T-cell (primary cell): Measurements from ENCODE around the gene INPP4B. TPM values are rescaled to one million over a fixed set of nuclear protein-coding genes. Genes with fewer than 3 reads are reported as not detected.

ENCODE experiments used
- ATAC-seq, 4 experiments: fragments of 200-7000 bp in 3 of 4; fragments of 150-1000 bp in 1 of 4; cut with Tn5 transposase; replicated peaks in 1 of 4; 1 replicate in 3 of 4; 2 replicates in 1 of 4; pipeline ENCODE4 v1.10.0; 2021; ENCODE audit warnings: moderate library complexity in 3 of 4, mild to moderate bottlenecking in 2 of 4, moderate number of reproducible peaks in 1 of 4
- CTCF ChIA-PET, 2 donors: fragments of 300-600 bp; sonication (Branson Sonifier 250); formaldehyde crosslinking; loops; one replicate each; lab custom pipeline; 2022; ENCODE audit warnings: antibody characterized with exemption in 2 of 2; lab: Charles Lee
- POLR2A ChIA-PET, 2 donors: fragments of 300-600 bp; sonication (Branson Sonifier 250); formaldehyde crosslinking; loops; one replicate each; lab custom pipeline; 2022; ENCODE audit warnings: antibody characterized with exemption in 2 of 2; lab: Charles Lee
- DNase-seq, 35 experiments: peaks; one replicate each; pipeline versions ENCODE4 v3.0.0 to v3.0.0-alpha.2; 2013 to 2023
- H3K27ac ChIP-seq: one replicate; pipeline ENCODE4 v1.5.1; 2013; ENCODE audit warnings: low read length
- H3K27me3 ChIP-seq, 2 experiments: replicated peaks in 1 of 2; 1 replicate in 1 of 2; 2 replicates in 1 of 2; pipeline versions ENCODE4 v1.6.1 to v1.7.0; 2013; ENCODE audit warnings: low read length in 1 of 2, mixed read lengths in 1 of 2; ENCODE audit not compliant: control insufficient read depth in 2 of 2, insufficient read depth in 2 of 2; ENCODE audit errors: extremely low read depth in 1 of 2
- H3K36me3 ChIP-seq, 2 donors: 1 replicate in 1 of 2; 2 replicates in 1 of 2; pipeline versions ENCODE4 v1.6.1 to v1.7.0; 2013; ENCODE audit warnings: low read length in 1 of 2; ENCODE audit not compliant: control insufficient read depth in 2 of 2, insufficient read depth in 1 of 2; ENCODE audit errors: extremely low read depth in 1 of 2
- H3K4me1 ChIP-seq, 2 experiments: 1 replicate in 1 of 2; 2 replicates in 1 of 2; pipeline versions ENCODE4 v1.6.1 to v1.7.0; 2013; ENCODE audit warnings: low read length in 2 of 2, mixed read lengths in 1 of 2; ENCODE audit not compliant: insufficient read depth in 2 of 2, control insufficient read depth in 1 of 2; ENCODE audit errors: extremely low read depth in 1 of 2
- H3K4me3 ChIP-seq, 2 donors: 1 replicate in 1 of 2; 2 replicates in 1 of 2; pipeline versions ENCODE4 v1.5.1 to v1.7.0; 2013; ENCODE audit warnings: mild to moderate bottlenecking in 2 of 2, low read length in 1 of 2, moderate library complexity in 1 of 2; ENCODE audit not compliant: control insufficient read depth in 1 of 2; ENCODE audit errors: extremely low read depth in 1 of 2
- H3K9me3 ChIP-seq: 2 replicates; pipeline ENCODE4 v1.7.0; 2013
- H3K27ac Mint-ChIP-seq, 2 donors: one replicate each; pipeline ENCODE4 v1.8.0; 2020 to 2021; ENCODE audit warnings: mild to moderate bottlenecking in 2 of 2, mixed read lengths in 2 of 2
- H3K27me3 Mint-ChIP-seq, 2 donors: one replicate each; pipeline ENCODE4 v1.8.0; 2021 to 2022; ENCODE audit warnings: mixed read lengths in 2 of 2
- H3K36me3 Mint-ChIP-seq: one replicate; pipeline ENCODE4 v1.8.0; 2021; ENCODE audit warnings: mixed read lengths
- H3K4me1 Mint-ChIP-seq, 3 donors: one replicate each; pipeline ENCODE4 v1.8.0; 2020 to 2022; ENCODE audit warnings: mixed read lengths in 3 of 3, mild to moderate bottlenecking in 1 of 3
- H3K4me3 Mint-ChIP-seq, 3 donors: one replicate each; pipeline ENCODE4 v1.8.0; 2020 to 2022; ENCODE audit warnings: mild to moderate bottlenecking in 3 of 3, mixed read lengths in 3 of 3, moderate library complexity in 3 of 3
- H3K9me3 Mint-ChIP-seq, 3 donors: one replicate each; pipeline ENCODE4 v1.8.0; 2020 to 2022; ENCODE audit warnings: mixed read lengths in 3 of 3
- WGBS: methylation state at CpG from one replicate; pipeline ENCODE4 v1.1.5; 2013; ENCODE audit warnings: missing lambda C conversion rate; ENCODE audit not compliant: insufficient coverage; 5-methylcytosine and 5-hydroxymethylcytosine counted together
- total RNA-seq, 35 experiments: library from RNA in 6 of 35; stranded (reverse) in 6 of 35; fragments of 120-200 nt in 1 of 35; gene quantifications; one replicate each; pipeline versions ENCODE4 v1.2.1 to v1.2.4 and lab custom pipeline; 2013 to 2026

INPP4B gene
- total RNA-seq, 5 donors from 2014 or later (not counting 1 experiment from before 2014, with no cell fraction given) = 47.4 to 99.7 (median 71.3) TPM

DNA sequence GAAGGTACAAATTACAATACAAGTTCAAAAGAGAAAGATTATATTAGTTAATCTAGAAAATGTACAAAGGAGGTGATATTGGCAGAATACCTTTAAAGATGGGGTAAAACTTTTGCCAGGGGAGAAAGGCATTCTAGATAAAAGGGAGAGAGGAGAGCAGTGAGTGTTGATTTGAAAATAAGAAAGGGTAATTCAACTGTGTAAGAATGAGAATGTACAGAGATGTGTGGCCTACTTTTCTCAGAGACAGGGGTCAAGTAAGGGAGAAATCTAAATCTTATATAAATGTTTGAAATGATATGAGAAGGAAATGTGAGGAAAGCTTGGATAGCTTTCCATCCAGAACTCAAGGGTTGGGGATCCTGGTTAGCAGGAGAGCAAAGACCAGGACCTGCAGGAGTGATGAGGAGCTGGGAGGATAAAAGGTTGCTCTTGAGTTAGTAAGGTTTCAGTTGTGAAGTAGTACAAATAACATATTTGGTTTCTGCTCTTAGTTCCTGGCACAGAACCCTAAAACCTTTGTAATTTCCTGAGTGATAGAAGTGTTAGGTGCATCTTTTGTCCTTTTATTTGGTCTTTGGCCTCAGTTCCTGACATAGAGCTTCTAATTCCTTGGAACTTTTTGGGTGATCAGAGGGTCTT lies 489.9 kb downstream of the INPP4B start:
- H3K27me3 ChIP-seq = no peaks in the 10 kb centered on the region
- DNase-seq (no peak), ATAC-seq (peak in 1 of 4 experiments; percentile 24)
- no peak overlapping the region for H3K4me3 ChIP-seq
- H3K9me3 ChIP-seq = no peaks in the 10 kb centered on the region
- no peaks in the 10 kb centered on the region for H3K9me3 Mint-ChIP-seq
- peak overlapping the region in 2 of 3 donors; percentile 46 to 74 for H3K4me3 Mint-ChIP-seq
- H3K36me3 Mint-ChIP-seq = no peaks in the 10 kb centered on the region
- no peaks in the 10 kb centered on the region for H3K36me3 ChIP-seq
- H3K27me3 Mint-ChIP-seq = no peaks in the 10 kb centered on the region
- peaks cover 93 to 96% (median 94%) of the 10 kb centered on the region in 3 donors for H3K4me1 Mint-ChIP-seq
- peak overlapping the region; percentile 92 to 97 for H3K27ac Mint-ChIP-seq
- ChIA-PET POLR2A (interaction anchor here (0.5 to 2.3 kb wide), 6 partner anchors 16 to 838 kb away, joined by 3 to 7 read pairs (median 3); no protein-coding TSS in a partner anchor), CTCF (interaction anchor here (0.5 to 3.4 kb wide), 19 partner anchors 7 to 363 kb away, joined by 3 to 46 read pairs (median 5); no protein-coding TSS in a partner anchor)
- peaks cover 32 to 35% of the 10 kb centered on the region in 2 experiments for H3K4me1 ChIP-seq
- peak overlapping the region; percentile 84 for H3K27ac ChIP-seq

DNA sequence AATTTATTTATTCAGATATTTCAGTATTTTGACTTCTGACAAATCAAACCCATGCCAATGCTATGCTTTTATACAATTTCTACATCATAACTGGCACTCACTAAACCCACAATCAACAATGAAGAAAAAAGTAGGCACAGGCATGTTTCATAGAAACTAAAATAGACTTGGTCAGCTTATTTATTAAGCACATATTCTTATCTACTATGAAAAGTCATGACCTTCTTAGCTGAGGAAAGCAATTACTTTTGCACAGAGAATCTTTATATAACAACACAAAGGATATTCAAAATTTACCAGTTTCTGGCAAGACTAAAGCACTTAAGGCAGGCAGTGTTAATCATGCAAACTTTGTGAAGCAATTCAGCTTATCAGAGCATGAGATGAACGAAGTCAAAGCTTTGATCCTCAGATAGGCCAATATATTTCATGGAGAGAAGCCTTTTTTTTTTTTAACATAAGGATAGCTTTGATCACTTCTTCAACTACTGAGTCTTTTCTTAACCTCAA lies 490.6 kb downstream of the INPP4B start:
- no peaks in the 10 kb centered on the region for H3K27me3 ChIP-seq
- ChIA-PET POLR2A (interaction anchor here (0.6 to 2.3 kb wide), 7 partner anchors 12 to 838 kb away, joined by 3 to 7 read pairs (median 3); no protein-coding TSS in a partner anchor), CTCF (interaction anchor here (0.6 to 3.4 kb wide), 26 partner anchors 10 to 490 kb away, joined by 3 to 46 read pairs (median 5); partner anchors contain the start of gene INPP4B (in 1 of the 2))
- no peaks in the 10 kb centered on the region for H3K36me3 ChIP-seq
- no CpG with 5 or more reads among the region's 1 CpG for WGBS
- Mint-ChIP-seq H3K4me1 (peaks cover 93 to 96% (median 96%) of the 10 kb centered on the region in 3 donors), H3K27ac (peak overlapping the region; percentile 92 to 97), H3K36me3 (no peaks in the 10 kb centered on the region), H3K27me3 (no peaks in the 10 kb centered on the region), H3K4me3 (peak overlapping the region; percentile 49 to 74 (median 60)), H3K9me3 (no peaks in the 10 kb centered on the region)
- peaks cover 35% of the 10 kb centered on the region in 2 experiments for H3K4me1 ChIP-seq
- ATAC-seq (peak in 1 of 4 experiments; percentile 6), DNase-seq (no peak)
- no peaks in the 10 kb centered on the region for H3K9me3 ChIP-seq
- H3K27ac ChIP-seq = peak overlapping the region; percentile 84
- no peak overlapping the region for H3K4me3 ChIP-seq

DNA sequence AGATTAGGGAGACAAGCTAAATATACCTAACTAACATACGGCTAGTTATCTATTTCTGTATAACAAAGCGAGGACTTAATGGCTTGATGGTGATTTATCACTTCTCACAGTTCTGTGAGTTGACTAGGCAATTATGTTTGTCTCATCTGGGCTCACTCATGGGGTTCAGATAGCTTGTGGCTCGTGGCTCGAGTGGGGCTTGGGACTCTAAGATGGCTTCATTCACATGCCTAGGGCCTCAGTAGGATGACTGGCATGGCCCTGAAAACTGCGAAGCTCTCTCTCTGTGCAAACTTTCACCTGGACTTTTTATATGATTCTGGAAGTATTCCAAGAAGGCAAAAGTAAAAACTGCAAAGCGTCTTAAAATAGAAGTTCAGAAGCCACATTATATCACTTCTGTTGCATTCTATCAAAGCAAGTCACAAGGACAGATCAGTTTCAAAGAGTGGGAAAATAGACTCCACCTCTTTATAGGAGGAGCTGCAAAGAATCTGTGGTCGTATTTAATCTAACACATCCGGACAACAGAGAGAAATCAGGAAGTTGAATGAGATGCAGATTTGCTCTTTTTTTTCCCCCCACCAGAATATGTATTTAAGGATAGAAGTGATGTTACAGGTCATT lies 491.2 kb downstream of the INPP4B start:
- H3K9me3 Mint-ChIP-seq = no peaks in the 10 kb centered on the region
- ChIA-PET POLR2A (interaction anchor here (0.6 to 2.3 kb wide), 8 partner anchors 12 to 226 kb away, joined by 3 to 7 read pairs (median 3); no protein-coding TSS in a partner anchor), CTCF (interaction anchor here (0.6 to 3.4 kb wide), 31 partner anchors 9 to 491 kb away, joined by 3 to 46 read pairs (median 4); partner anchors contain the start of gene INPP4B (in 1 of the 2))
- H3K27ac Mint-ChIP-seq = peak overlapping the region; percentile 92 to 97
- no peaks in the 10 kb centered on the region for H3K9me3 ChIP-seq
- H3K27ac ChIP-seq = peak overlapping the region; percentile 84
- H3K4me1 ChIP-seq = peaks cover 35% of the 10 kb centered on the region in 2 experiments
- H3K27me3 Mint-ChIP-seq = no peaks in the 10 kb centered on the region
- H3K4me3 Mint-ChIP-seq = peak overlapping the region; percentile 49 to 74 (median 60)
- peaks cover 93 to 96% (median 96%) of the 10 kb centered on the region in 3 donors for H3K4me1 Mint-ChIP-seq
- no peaks in the 10 kb centered on the region for H3K36me3 ChIP-seq
- H3K36me3 Mint-ChIP-seq = no peaks in the 10 kb centered on the region
- peak in 4 of 35 experiments; percentile 3 to 76 (median 13) for DNase-seq
- ATAC-seq = peak; percentile 80 to 90 (median 83)
- 15% methylated on average over 3 of the region's 8 CpGs for WGBS
- no peaks in the 10 kb centered on the region for H3K27me3 ChIP-seq
- H3K4me3 ChIP-seq = no peak overlapping the region

DNA sequence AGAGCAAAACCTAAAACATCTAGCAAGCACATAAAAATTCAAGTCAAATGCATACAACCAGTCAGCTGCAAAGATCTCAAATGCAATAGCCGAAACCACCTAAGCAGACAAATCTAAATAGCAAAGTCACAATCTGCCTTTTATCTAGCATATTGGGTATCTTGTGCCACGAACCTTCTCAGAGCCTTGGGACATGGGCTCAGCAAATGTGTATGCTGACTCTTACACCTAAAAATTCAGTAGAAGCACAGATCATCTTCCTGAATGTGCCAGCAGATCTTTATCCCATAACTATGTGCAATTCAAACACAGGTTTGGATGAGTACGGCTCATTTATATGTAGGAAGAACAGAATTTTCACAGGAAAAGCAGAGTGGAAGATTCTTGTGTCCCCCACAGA lies 492.1 kb downstream of the INPP4B start:
- Mint-ChIP-seq H3K36me3 (no peaks in the 10 kb centered on the region), H3K9me3 (no peaks in the 10 kb centered on the region), H3K27ac (peak overlapping the region; percentile 92 to 97), H3K27me3 (no peaks in the 10 kb centered on the region), H3K4me3 (peak overlapping the region in 2 of 3 donors; percentile 62 to 74), H3K4me1 (peaks cover 95 to 96% (median 96%) of the 10 kb centered on the region in 3 donors)
- POLR2A ChIA-PET = no interaction called here
- Histone ChIP-seq H3K36me3 (no peaks in the 10 kb centered on the region), H3K27ac (peak overlapping the region; percentile 84), H3K4me3 (no peak overlapping the region), H3K4me1 (peaks cover 35% of the 10 kb centered on the region in 2 experiments), H3K9me3 (no peaks in the 10 kb centered on the region), H3K27me3 (no peaks in the 10 kb centered on the region)
- no peak for DNase-seq
- no peak for ATAC-seq
- WGBS = 47% methylated on average over 2 of the region's 3 CpGs
- CTCF ChIA-PET = interaction anchor here (0.6 to 3.4 kb wide), 31 partner anchors 9 to 586 kb away, joined by 3 to 46 read pairs (median 4); partner anchors contain the start of gene INPP4B (in 1 of the 2)

DNA sequence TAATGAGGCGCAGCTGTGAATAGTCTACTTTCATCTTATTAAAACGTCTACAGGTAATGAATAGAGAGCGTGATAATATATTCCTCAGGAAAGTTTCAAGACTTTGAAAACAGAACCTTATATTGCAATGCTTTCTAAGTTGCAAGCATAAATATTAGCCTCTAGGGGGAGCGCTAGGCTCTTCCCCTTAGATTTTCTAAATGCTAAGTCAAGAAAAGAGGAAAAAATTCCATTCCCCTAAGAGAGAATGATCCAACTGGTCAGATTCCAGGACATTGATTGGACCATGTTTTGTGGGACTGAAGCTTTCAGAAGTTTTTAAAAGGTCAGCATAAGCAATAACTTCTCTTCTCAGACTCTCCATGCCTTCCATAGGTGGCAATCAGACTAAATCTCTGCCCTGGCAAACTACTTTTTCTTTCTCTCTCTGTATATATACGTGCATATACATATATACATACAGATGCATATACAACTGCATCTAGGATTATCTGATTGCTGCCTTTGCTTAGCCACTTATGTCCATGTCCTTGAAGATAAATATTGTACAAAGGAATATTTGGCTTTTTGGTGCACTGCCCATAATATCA lies 492.9 kb downstream of the INPP4B start:
- Mint-ChIP-seq H3K27me3 (no peaks in the 10 kb centered on the region), H3K4me3 (peak overlapping the region; percentile 37 to 74 (median 62)), H3K27ac (peak overlapping the region; percentile 92 to 97), H3K4me1 (peaks cover 95 to 96% (median 96%) of the 10 kb centered on the region in 3 donors), H3K36me3 (no peaks in the 10 kb centered on the region), H3K9me3 (no peaks in the 10 kb centered on the region)
- Histone ChIP-seq H3K4me1 (peaks cover 35 to 37% of the 10 kb centered on the region in 2 experiments), H3K27me3 (no peaks in the 10 kb centered on the region), H3K4me3 (no peak overlapping the region), H3K27ac (peak overlapping the region; percentile 36), H3K9me3 (no peaks in the 10 kb centered on the region), H3K36me3 (no peaks in the 10 kb centered on the region)
- POLR2A ChIA-PET = interaction anchor here (0.6 to 0.7 kb wide), 2 partner anchors 60 to 130 kb away, joined by 3 read pairs; no protein-coding TSS in a partner anchor
- ATAC-seq = peak in 2 of 4 experiments; percentile 24 to 34
- no CpG with 5 or more reads among the region's 5 CpGs for WGBS
- CTCF ChIA-PET = interaction anchor here (0.6 to 3.4 kb wide), 23 partner anchors 10 to 1923 kb away, joined by 3 to 20 read pairs (median 4); no protein-coding TSS in a partner anchor
- DNase-seq = peak in 5 of 35 experiments; percentile 2 to 72 (median 21)
